Sigmoid colon (tissue), 7 donors: ENCODE results near the gene CSTF2. TPM values are rescaled to one million over a fixed set of nuclear protein-coding genes. Genes with fewer than 3 reads are reported as not detected.
A peak's percentile ranks its signal among the peaks of the same experiment; 100 is the strongest.

Source experiments
- DNase-seq: peaks from one replicate; pipeline ENCODE4 v3.0.0-alpha.2; 2019
- H3K27ac ChIP-seq, 4 donors: fragments of 200-600 bp; sonication (generic); one replicate each; pipeline ENCODE4 v1.5.1; 2016 to 2019; ENCODE audit warnings: mild to moderate bottlenecking in 1 of 4
- H3K27me3 ChIP-seq, 3 donors: fragments of 200-600 bp; sonication (generic); one replicate each; pipeline ENCODE4 v1.5.1; 2019; ENCODE audit warnings: mild to moderate bottlenecking in 1 of 3
- H3K36me3 ChIP-seq, 4 donors: fragments of 200-600 bp; sonication (generic); one replicate each; pipeline ENCODE4 v1.5.1; 2016 to 2019
- H3K4me1 ChIP-seq, 4 donors: fragments of 200-600 bp; sonication (generic); one replicate each; pipeline ENCODE4 v1.5.1; 2017 to 2019
- H3K4me3 ChIP-seq, 4 donors: fragments of 200-600 bp; sonication (generic); one replicate each; pipeline ENCODE4 v1.5.1; 2017 to 2019; ENCODE audit warnings: mild to moderate bottlenecking in 2 of 4, moderate library complexity in 1 of 4
- H3K9me3 ChIP-seq, 4 donors: fragments of 200-600 bp in 3 of 4; sonication (generic) in 3 of 4; one replicate each; pipeline versions ENCODE4 v1.5.1 to v1.6.1; 2013 to 2019
- CTCF ChIP-seq, 4 experiments: fragments of 450-650 bp in 3 of 4; fragments of 200-600 bp in 1 of 4; IDR thresholded peaks; one replicate each; pipeline ENCODE4 v1.5.1; 2016 to 2019; ENCODE audit warnings: antibody characterized with exemption in 4 of 4, mild to moderate bottlenecking in 3 of 4, moderate library complexity in 2 of 4
- EP300 ChIP-seq, 4 donors: sonication (generic); formaldehyde crosslinking; IDR thresholded peaks; one replicate each; pipeline ENCODE4 v1.6.1; 2017; ENCODE audit warnings: antibody characterized with exemption in 4 of 4
- POLR2A ChIP-seq, 2 donors: fragments of 450-650 bp; IDR thresholded peaks; one replicate each; pipeline ENCODE4 v1.6.1; 2016; ENCODE audit warnings: antibody characterized with exemption in 2 of 2, mild to moderate bottlenecking in 2 of 2, moderate library complexity in 2 of 2
- POLR2AphosphoS5 ChIP-seq, 4 donors: sonication (generic); formaldehyde crosslinking; IDR thresholded peaks; one replicate each; pipeline ENCODE4 v1.6.1; 2017; ENCODE audit warnings: antibody characterized with exemption in 4 of 4
- WGBS, 2 donors: extraction: QIAGEN DNeasy Blood & Tissue Kit; methylation state at CpG; one replicate each; pipeline ENCODE4 v1.1.7; 2013; 5-methylcytosine and 5-hydroxymethylcytosine counted together
- intact Hi-C: fragments of 100-400 bp; cut with DNase I; formaldehyde crosslinking; loops from one replicate; pipeline ENCODE4 v1.15.1; 2023
- polyA plus RNA-seq, 3 donors: library from polyadenylated mRNA; stranded (reverse); fragments of 200-250 nt; gene quantifications; one replicate each; pipeline ENCODE4 v1.2.3, GENCODE V29; 2013
- total RNA-seq, 4 donors: library from RNA; depleted of rRNA; stranded (reverse); fragments of >200 nt; gene quantifications; one replicate each; pipeline ENCODE4 v1.1.0, GENCODE V29; 2016
- donor health status: healthy with polysubstance abuse.
- donor health status: Bipolar disorder and iron deficiency.
- donor health status: healthy.

CSTF2 gene
- total and polyA plus RNA-seq, 7 donors, result 6.1 to 18.3 (median 8.6) TPM

DNA sequence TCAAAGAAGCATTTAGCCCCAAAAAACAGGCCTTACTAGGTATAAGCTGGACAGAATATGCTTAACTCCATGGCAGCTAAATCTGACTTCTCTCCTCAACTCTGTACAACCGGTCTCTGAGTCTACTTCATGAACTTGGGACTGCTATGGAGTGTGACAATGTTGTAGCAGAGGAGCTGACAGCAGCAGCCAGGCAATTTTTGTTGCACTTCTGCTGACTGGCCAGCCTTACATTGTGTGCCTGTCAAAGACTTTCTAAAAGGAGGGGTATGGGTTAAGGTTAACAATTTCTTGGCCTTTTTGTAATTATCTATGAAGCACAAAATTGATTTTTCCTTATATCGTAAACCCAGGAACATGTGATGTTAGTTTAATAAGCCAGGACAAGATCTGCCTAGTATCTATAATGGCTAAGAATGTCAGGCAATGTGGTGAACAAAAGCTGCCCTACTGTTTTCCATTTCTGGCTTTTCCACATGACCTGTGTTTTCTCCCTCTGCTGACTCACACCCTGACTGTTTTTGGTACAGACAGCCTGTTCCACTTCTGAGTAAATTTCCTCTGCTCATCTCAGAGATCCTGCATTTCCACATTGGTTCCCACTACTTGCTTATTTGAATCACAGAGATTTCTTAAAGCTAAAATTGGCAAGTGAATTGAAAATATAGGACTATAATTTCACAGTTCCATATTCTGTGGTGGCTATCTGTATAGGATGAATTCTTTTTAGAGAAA is 44.6 kb downstream of the CSTF2 start:
- intact Hi-C loops, result no loop called here
- no peak for DNase-seq
- H3K9me3 ChIP-seq, result no peaks in the 10 kb centered on the region
- 86 to 92% methylated on average over 2 of the region's 2 CpGs for WGBS, 2 donors
- TF ChIP-seq EP300 (IDR thresholded peaks at IDR 0.05), result no peak
- peak in 3 of 4 donors; percentile 22 to 53 (median 34) for TF ChIP-seq POLR2AphosphoS5 (IDR thresholded peaks at IDR 0.05)
- no peak for TF ChIP-seq POLR2A (IDR thresholded peaks at IDR 0.05)
- peak in 1 of 4 experiments; percentile 15 for TF ChIP-seq CTCF (IDR thresholded peaks at IDR 0.05)
- H3K4me1 ChIP-seq, result peaks cover 0 to 20% (median 11%) of the 10 kb centered on the region in 4 donors
- no peak overlapping the region for H3K4me3 ChIP-seq
- H3K27ac ChIP-seq, result peak overlapping the region; percentile 12 to 74 (median 68)
- peaks cover 0 to 7% (median 0%) of the 10 kb centered on the region in 3 donors for H3K27me3 ChIP-seq
- H3K36me3 ChIP-seq, result no peaks in the 10 kb centered on the region

DNA sequence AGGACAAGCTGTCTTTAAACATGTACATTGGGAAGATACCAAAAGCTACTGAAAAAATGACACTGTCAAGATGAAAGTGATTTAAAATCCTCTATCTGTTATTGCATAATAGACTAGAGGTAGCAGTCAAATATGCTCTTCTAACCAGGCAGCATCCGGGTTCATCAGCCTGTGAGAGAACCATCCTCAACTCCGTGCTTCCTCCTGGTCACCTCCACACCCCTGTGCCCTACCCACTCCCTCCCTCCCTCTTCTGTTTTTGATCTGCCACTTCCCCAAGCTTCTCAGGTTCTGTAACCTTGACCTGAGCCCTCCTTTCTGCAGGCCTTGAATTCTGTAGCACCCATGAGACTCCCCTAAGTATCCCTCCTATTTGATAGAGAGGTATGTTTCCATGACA is 48.1 kb downstream of the CSTF2 start:
- intact Hi-C loops, result no loop called here
- WGBS, 2 donors, result 16 to 62% methylated on average over 2 of the region's 2 CpGs
- Histone ChIP-seq H3K4me1 (peaks cover 0 to 20% (median 11%) of the 10 kb centered on the region in 4 donors), H3K36me3 (no peaks in the 10 kb centered on the region), H3K27me3 (no peaks in the 10 kb centered on the region), H3K9me3 (no peaks in the 10 kb centered on the region), H3K27ac (no peak overlapping the region), H3K4me3 (no peak overlapping the region)
- TF ChIP-seq EP300 (IDR thresholded peaks at IDR 0.05) (no peak), POLR2AphosphoS5 (IDR thresholded peaks at IDR 0.05) (no peak), POLR2A (IDR thresholded peaks at IDR 0.05) (no peak), CTCF (IDR thresholded peaks at IDR 0.05) (no peak)
- DNase-seq, result no peak

- H3K4me1 ChIP-seq, result peaks cover 0 to 3% (median 1%) of the 10 kb centered on the region in 4 donors
- no peaks in the 10 kb centered on the region for H3K9me3 ChIP-seq
- TF ChIP-seq POLR2AphosphoS5 (IDR thresholded peaks at IDR 0.05), result no peak
- no peak for TF ChIP-seq POLR2A (IDR thresholded peaks at IDR 0.05)
- TF ChIP-seq EP300 (IDR thresholded peaks at IDR 0.05), result no peak
- no peak for TF ChIP-seq CTCF (IDR thresholded peaks at IDR 0.05)
- 19 to 72% methylated on average over 5 of the region's 5 CpGs for WGBS, 2 donors
- intact Hi-C loops, result no loop called here
- H3K4me3 ChIP-seq, result no peak overlapping the region
- no peak overlapping the region for H3K27ac ChIP-seq
- no peaks in the 10 kb centered on the region for H3K36me3 ChIP-seq
- no peak for DNase-seq
- H3K27me3 ChIP-seq, result no peaks in the 10 kb centered on the region
These were observed 50.3 kb downstream of the CSTF2 start for GRCh38 chrX:100870527-100870926.

DNA sequence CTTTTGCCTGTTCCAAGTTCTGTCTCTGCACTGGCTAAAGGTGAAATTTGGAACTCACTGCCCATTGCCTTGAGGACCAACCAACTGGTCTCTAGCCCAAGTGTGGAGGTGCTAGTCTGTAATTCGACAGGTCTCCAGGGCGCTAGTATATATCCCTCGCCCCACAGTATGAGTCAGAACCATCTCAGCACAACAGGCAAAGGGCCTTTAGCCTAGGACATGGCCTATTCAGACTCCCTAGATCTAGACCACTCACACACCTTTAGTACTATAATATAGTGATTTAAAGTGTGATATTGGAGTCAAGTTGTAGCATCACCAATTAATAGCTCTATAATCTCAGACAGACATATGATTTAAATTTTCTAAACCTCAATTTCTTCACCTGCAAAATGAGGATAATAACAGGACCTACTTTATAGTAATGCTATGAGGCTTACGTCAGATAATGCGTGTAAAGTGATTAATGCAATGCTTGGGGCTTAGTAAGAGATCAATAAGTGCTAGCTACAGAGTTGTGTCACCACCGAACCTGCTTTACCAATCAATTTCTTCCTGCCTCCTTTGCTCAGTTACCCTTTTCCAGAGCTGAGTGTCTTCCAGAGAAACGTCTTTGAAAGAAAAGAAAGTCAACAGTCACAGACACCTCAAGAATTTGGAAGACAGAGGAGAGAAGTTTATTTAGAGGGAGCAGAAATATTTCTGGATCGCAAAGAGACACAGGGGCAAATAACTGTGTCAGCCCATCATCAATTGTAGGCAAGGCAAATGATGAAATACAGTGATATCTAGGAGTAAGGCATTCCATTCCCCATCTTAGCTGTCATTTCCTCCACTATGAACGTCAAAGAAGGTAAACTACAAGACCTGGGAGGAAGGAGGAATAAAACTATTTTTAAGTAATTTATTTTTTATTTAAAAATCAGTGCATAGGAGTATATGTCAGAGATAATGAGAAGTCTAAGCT is 51.7 kb downstream of the CSTF2 start:
- H3K4me3 ChIP-seq, result no peak overlapping the region
- no peaks in the 10 kb centered on the region for H3K36me3 ChIP-seq
- TF ChIP-seq POLR2AphosphoS5 (IDR thresholded peaks at IDR 0.05) (no peak), POLR2A (IDR thresholded peaks at IDR 0.05) (no peak), EP300 (IDR thresholded peaks at IDR 0.05) (no peak), CTCF (IDR thresholded peaks at IDR 0.05) (no peak)
- WGBS, 2 donors, result 19 to 68% methylated on average over 9 of the region's 9 CpGs
- intact Hi-C loops, result no loop called here
- H3K27ac ChIP-seq, result no peak overlapping the region
- no peak for DNase-seq
- no peaks in the 10 kb centered on the region for H3K27me3 ChIP-seq
- H3K9me3 ChIP-seq, result no peaks in the 10 kb centered on the region
- no peaks in the 10 kb centered on the region for H3K4me1 ChIP-seq
